ENCODE data around the gene ZNF628.

DNA sequence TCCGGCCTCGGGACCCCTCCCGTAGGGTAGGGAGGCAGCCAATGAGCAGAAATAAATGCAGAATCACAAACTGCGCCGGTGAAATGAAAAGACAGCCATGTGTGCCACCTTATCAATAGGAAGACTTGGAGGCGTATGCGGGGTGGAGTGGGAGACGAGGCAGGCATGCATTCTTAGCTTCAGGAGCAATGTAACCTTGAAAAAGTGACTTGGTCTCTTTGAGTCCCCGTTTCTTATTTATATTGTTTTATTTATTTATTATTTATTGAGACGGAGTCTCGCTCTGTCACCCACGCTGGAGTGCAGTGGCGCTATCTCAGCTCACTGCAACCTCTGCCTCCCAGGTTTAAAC lies 27.8 kb downstream of the ZNF628 start:
- TF ChIP-seq, protein P1, sequence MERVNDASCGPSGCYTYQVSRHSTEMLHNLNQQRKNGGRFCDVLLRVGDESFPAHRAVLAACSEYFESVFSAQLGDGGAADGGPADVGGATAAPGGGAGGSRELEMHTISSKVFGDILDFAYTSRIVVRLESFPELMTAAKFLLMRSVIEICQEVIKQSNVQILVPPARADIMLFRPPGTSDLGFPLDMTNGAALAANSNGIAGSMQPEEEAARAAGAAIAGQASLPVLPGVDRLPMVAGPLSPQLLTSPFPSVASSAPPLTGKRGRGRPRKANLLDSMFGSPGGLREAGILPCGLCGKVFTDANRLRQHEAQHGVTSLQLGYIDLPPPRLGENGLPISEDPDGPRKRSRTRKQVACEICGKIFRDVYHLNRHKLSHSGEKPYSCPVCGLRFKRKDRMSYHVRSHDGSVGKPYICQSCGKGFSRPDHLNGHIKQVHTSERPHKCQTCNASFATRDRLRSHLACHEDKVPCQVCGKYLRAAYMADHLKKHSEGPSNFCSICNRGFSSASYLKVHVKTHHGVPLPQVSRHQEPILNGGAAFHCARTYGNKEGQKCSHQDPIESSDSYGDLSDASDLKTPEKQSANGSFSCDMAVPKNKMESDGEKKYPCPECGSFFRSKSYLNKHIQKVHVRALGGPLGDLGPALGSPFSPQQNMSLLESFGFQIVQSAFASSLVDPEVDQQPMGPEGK (CRISPR knock-in tag; IDR thresholded peaks at IDR 0.05; ENCODE audit: borderline replicate concordance): no peak
- TF ChIP-seq, protein P2, sequence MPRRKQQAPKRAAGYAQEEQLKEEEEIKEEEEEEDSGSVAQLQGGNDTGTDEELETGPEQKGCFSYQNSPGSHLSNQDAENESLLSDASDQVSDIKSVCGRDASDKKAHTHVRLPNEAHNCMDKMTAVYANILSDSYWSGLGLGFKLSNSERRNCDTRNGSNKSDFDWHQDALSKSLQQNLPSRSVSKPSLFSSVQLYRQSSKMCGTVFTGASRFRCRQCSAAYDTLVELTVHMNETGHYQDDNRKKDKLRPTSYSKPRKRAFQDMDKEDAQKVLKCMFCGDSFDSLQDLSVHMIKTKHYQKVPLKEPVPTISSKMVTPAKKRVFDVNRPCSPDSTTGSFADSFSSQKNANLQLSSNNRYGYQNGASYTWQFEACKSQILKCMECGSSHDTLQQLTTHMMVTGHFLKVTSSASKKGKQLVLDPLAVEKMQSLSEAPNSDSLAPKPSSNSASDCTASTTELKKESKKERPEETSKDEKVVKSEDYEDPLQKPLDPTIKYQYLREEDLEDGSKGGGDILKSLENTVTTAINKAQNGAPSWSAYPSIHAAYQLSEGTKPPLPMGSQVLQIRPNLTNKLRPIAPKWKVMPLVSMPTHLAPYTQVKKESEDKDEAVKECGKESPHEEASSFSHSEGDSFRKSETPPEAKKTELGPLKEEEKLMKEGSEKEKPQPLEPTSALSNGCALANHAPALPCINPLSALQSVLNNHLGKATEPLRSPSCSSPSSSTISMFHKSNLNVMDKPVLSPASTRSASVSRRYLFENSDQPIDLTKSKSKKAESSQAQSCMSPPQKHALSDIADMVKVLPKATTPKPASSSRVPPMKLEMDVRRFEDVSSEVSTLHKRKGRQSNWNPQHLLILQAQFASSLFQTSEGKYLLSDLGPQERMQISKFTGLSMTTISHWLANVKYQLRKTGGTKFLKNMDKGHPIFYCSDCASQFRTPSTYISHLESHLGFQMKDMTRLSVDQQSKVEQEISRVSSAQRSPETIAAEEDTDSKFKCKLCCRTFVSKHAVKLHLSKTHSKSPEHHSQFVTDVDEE (CRISPR knock-in tag; IDR thresholded peaks at IDR 0.05): no peak
- TF ChIP-seq BACH2 (CRISPR knock-in tag; IDR thresholded peaks at IDR 0.05; ENCODE audit: borderline replicate concordance): no peak
- no peak for TF ChIP-seq ARNTL (CRISPR knock-in tag; IDR thresholded peaks at IDR 0.05; ENCODE audit: borderline replicate concordance, low read depth)
- no peak for TF ChIP-seq CSDC2 (CRISPR knock-in tag; IDR thresholded peaks at IDR 0.05)
- no peak for TF ChIP-seq ZNF565 (CRISPR knock-in tag; conservative IDR thresholded peaks at IDR 0.05; ENCODE audit: low read depth)
- TF ChIP-seq RARB (CRISPR knock-in tag; IDR thresholded peaks at IDR 0.05): no peak
- TF ChIP-seq TOX (CRISPR knock-in tag; IDR thresholded peaks at IDR 0.05; ENCODE audit: borderline replicate concordance): no peak
- TF ChIP-seq ISL1 (CRISPR knock-in tag; IDR thresholded peaks at IDR 0.05): no peak
- TF ChIP-seq, protein P3, sequence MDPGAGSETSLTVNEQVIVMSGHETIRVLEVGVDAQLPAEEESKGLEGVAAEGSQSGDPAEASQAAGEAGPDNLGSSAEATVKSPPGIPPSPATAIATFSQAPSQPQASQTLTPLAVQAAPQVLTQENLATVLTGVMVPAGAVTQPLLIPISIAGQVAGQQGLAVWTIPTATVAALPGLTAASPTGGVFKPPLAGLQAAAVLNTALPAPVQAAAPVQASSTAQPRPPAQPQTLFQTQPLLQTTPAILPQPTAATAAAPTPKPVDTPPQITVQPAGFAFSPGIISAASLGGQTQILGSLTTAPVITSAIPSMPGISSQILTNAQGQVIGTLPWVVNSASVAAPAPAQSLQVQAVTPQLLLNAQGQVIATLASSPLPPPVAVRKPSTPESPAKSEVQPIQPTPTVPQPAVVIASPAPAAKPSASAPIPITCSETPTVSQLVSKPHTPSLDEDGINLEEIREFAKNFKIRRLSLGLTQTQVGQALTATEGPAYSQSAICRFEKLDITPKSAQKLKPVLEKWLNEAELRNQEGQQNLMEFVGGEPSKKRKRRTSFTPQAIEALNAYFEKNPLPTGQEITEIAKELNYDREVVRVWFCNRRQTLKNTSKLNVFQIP (CRISPR knock-in tag; IDR thresholded peaks at IDR 0.05; ENCODE audit: borderline replicate concordance, low read depth): no peak
- TF ChIP-seq, protein P4, sequence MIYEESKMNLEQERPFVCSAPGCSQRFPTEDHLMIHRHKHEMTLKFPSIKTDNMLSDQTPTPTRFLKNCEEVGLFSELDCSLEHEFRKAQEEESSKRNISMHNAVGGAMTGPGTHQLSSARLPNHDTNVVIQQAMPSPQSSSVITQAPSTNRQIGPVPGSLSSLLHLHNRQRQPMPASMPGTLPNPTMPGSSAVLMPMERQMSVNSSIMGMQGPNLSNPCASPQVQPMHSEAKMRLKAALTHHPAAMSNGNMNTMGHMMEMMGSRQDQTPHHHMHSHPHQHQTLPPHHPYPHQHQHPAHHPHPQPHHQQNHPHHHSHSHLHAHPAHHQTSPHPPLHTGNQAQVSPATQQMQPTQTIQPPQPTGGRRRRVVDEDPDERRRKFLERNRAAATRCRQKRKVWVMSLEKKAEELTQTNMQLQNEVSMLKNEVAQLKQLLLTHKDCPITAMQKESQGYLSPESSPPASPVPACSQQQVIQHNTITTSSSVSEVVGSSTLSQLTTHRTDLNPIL (CRISPR knock-in tag; IDR thresholded peaks at IDR 0.05; ENCODE audit: low read depth): no peak
- no peak for TF ChIP-seq PPARA (CRISPR knock-in tag; IDR thresholded peaks at IDR 0.05; ENCODE audit: borderline replicate concordance)

Data from SK-N-SH treated with all-trans-retinoic acid at 6 μM for 48 hours (cell line).